HG03469 (cell line): ENCODE results near the gene LRRC51.
"Not testable (repeated sequence)": the region's sequence is repeated elsewhere in the genome, so short reads cannot be mapped to it uniquely, and the experiment has no call there.

Experiments
- ATAC-seq: cut with Tn5 transposase; IDR thresholded peaks from one replicate; pipeline ENCODE4 v1.9.1; 2021; ENCODE audit warnings: mild to moderate bottlenecking, moderate library complexity, moderate number of reproducible peaks; ENCODE audit not compliant: unreplicated experiment

The LRRC51 gene

GRCh38 chr11:72103754-72104167 lies 23.1 kb downstream of the LRRC51 start:
- no peak for ATAC-seq

GRCh38 chr11:72105888-72106287 lies 25.2 kb downstream of the LRRC51 start, which contains the start of gene TOMT:
TSS of gene TOMT (plus strand) at chr11:72105924. CDS start at chr11:72105952, 28 bp downstream.
- no peak for ATAC-seq

- ATAC-seq, result no peak
Observed at GRCh38 chr11:72111300-72112142, 30.9 kb downstream of the LRRC51 start.

- peak; percentile 82 for ATAC-seq
Observed at GRCh38 chr11:72112143-72112977, 31.7 kb downstream of the LRRC51 start, which contains the start of gene ANAPC15. TSS of gene ANAPC15 (minus strand) at chr11:72112695. CDS start at chr11:72111276, 1,419 bp downstream.

- no peak for ATAC-seq
Observed at GRCh38 chr11:72112978-72113808, 32.5 kb downstream of the LRRC51 start.

- ATAC-seq, result no peak
Observed at GRCh38 chr11:72114570-72114969, 33.9 kb downstream of the LRRC51 start.

- ATAC-seq, result no peak
Observed at GRCh38 chr11:72116019-72116755, 35.5 kb downstream of the LRRC51 start.

GRCh38 chr11:72119198-72119597 lies 38.5 kb downstream of the LRRC51 start:
- no peak for ATAC-seq

- ATAC-seq, result no peak
Observed at GRCh38 chr11:72120930-72121329, 40.3 kb downstream of the LRRC51 start.

- ATAC-seq, result no peak
Observed at GRCh38 chr11:72122607-72123006, 42.0 kb downstream of the LRRC51 start.

GRCh38 chr11:72123117-72123653 lies 42.5 kb downstream of the LRRC51 start:
- no peak for ATAC-seq

GRCh38 chr11:72124046-72124445 lies 43.4 kb downstream of the LRRC51 start:
- ATAC-seq, result no peak

- ATAC-seq, result no peak
Observed at GRCh38 chr11:72125956-72126355, 45.3 kb downstream of the LRRC51 start.

- no peak for ATAC-seq
Observed at GRCh38 chr11:72127923-72128322, 47.3 kb downstream of the LRRC51 start.

GRCh38 chr11:72129381-72129780 lies 48.7 kb downstream of the LRRC51 start:
- no peak for ATAC-seq

- ATAC-seq, result no peak
Observed at GRCh38 chr11:72132646-72133045, 52.0 kb downstream of the LRRC51 start.

GRCh38 chr11:72135473-72135872 lies 54.8 kb downstream of the LRRC51 start, which contains the start of gene FOLR3:
TSS of gene FOLR3 (plus strand) at chr11:72135725. CDS start at chr11:72135953, 228 bp downstream.
- ATAC-seq, result not testable (repeated sequence)

- no peak for ATAC-seq
Observed at GRCh38 chr11:72135891-72136683, 55.4 kb downstream of the LRRC51 start.
